GM12892 (cell line): ENCODE data around the gene PTCD3. TPM values are rescaled to one million over a fixed set of nuclear protein-coding genes. Genes with fewer than 3 reads are reported as not detected.

Source experiments
- DNase-seq: peaks from one replicate; pipeline ENCODE4 v3.0.0; 2011; ENCODE audit not compliant: insufficient read length
- FAIRE-seq: peaks from 2 replicates; lab custom pipeline; 2011; peaks lifted over from hg19 to GRCh38; lab: Jason Lieb, UNC
- POLR2A ChIP-seq: IDR thresholded peaks from 2 replicates; pipeline ENCODE4 v1.6.1; 2011; ENCODE audit warnings: low read depth, low read length, control low read depth
- POLR2AphosphoS5 ChIP-seq: IDR thresholded peaks from 2 replicates; pipeline ENCODE4 v1.6.1; 2011; ENCODE audit warnings: low read depth, low read length, control low read depth
- TAF1 ChIP-seq: IDR thresholded peaks from 2 replicates; pipeline ENCODE4 v1.6.1; 2011; ENCODE audit warnings: low read depth, mild to moderate bottlenecking, control low read depth, low read length, borderline replicate concordance
- polyA plus RNA-seq: library from polyadenylated mRNA; unstranded; fragments of >200 nt; gene quantifications from one replicate; pipeline ENCODE4 v1.2.1, GENCODE V29; 2012; ENCODE audit warnings: missing spikeins, inconsistent platforms; ENCODE audit not compliant: missing spikeins

Gene PTCD3
- 91.4 TPM for polyA plus RNA-seq

DNA sequence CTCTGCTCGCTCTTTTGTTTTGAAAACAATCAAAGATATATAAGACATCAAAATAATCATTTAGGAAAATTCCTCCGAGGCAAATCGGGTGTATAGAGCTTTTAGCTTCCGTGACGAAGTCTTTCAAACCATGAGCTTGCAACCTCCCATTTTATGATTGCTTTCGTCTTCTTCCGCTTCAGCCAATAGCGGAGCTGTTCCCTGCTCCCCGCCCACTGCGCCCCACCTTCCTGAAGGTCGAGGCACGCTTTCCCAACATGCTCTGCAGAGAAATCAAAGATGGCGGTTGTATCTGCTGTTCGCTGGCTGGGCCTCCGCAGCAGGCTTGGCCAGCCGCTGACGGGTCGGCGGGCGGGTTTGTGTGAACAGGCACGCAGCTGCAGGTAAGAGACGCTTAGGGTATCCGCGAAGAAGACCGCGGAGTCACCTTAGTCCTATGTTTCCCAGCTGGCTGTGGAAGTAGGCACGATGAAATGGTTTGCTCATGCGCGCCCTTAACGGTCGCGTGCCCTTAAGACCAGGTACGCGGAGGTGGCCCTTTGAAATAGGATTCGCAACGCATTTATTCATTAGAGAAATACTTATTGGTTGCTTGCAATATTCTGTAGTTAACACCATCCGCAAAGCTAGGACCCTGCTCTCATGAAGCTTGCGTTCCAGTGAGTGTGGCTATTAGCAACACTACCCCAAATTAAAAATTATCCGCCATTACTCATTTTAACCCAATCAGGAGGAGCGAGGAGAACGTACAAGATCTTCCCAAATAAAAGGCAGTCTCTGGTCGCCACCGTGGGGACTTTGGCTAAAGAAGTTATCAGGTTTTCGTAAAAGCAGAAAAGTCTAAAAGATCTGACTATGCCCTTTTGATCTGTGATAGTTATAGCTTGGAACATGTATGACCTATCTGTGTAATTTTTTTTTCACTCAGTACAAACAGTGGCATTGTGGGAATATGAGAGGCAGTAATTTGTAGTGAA is at the start of gene PTCD3:
PTCD3 (plus strand) TSS at position 267 of the 977 bp plus-strand sequence; CDS start at position 280, 13 bp downstream.
- FAIRE-seq (peak; percentile 95), DNase-seq (peak; percentile 77)
- TF ChIP-seq POLR2AphosphoS5: peak; percentile 97
- TF ChIP-seq POLR2A: peak; percentile 96
- TF ChIP-seq TAF1: peak; percentile 96

DNA sequence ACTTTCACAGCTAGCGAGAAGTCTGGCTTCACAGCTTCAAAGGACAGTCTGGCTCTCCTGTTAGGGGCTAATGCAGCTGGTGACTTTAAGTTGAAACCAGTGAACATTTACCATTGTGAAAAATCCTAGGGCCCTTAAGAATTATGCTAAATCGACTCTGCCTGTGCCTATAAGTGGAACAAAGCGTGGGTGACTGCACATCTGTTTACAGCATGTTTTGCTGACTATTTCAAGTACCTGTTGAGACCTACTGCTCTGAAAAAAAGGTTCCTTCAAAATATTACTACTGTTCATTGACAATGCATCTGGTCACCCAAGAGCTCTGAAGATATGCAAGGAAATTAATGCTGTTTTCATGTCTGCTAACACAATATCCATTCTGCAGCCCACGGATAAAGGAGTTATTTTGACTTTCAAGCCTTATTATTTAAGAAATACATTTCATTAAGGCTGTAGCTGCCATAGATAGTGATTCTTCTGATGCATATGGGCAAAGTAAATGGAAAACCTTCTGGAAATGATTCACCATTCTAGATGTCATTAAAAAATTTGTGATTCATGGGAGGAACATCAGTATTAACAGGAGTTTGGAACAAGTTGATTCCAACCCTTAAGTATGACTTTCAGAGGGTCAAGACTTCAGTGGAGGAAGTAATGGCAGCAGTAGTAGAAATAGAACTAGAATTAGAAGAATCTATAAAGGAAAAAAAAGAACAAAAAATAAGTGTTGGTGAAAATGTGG is 49.3 kb upstream of the PTCD3 start:
- no peak for DNase-seq
- no peak for TF ChIP-seq TAF1
- TF ChIP-seq POLR2A: no peak
- TF ChIP-seq POLR2AphosphoS5: no peak
- FAIRE-seq: no peak

DNA sequence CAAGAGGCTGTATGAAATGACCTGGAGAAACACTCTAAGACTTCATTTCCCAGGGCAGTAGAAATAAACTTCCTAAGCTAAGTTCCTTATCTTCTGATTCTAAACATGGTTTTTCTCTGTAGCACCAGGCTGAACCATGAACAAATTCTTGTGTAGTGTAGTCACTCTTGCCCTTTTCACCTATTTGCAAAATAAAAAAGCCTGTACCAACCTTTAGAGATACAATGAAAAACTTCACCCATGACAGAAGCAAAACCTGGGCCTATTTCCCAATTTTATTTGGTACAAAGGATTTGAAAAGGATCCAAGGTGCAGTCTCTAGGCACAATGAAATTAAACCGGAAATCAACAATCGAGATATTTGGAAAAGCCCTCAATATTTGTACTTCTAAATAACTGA is 44.0 kb upstream of the PTCD3 start:
- DNase-seq (no peak), FAIRE-seq (no peak)
- TF ChIP-seq POLR2AphosphoS5 (no peak), TAF1 (no peak), POLR2A (no peak)

DNA sequence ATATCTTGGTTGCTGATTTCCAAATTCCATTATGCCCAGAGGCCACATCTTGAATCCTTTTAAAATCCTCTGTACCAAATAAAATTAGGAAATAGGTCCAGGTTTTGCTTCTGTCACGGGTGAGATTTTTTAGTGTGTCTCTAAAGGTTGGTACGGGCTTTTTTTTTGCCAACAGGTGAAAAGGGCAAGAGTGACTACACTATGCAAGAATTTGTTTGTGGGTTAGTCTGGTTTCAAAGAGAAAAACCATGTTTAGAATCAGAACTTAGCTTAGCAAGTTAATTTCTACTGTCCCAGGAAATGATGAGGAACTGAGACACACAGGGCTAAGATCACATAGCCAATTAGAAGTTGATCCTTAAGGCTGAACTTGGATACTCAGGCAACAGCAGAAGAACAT is 42.0 kb upstream of the PTCD3 start:
- TF ChIP-seq POLR2AphosphoS5 (no peak), TAF1 (no peak), POLR2A (no peak)
- FAIRE-seq: peak; percentile 21
- DNase-seq: no peak

DNA sequence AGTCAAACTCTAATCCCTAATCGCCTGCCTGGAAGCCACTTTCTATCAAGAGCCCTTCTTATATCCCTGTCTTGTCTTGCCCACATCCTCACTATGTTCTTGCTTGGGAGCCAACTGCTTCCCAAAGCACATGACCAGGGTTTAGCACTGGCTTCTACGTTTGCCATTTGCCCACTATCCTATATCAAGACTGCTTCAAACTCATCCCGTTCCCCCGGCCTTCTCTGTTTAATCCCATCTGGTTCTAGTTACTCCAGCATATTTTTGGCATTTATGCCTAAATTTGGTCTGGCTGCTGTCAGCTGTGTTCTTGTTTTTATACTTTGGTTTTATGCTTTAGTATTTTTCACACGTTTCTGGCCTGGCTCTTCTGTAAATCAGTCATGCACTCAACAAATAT is 40.5 kb upstream of the PTCD3 start:
- no peak for DNase-seq
- FAIRE-seq: no peak

DNA sequence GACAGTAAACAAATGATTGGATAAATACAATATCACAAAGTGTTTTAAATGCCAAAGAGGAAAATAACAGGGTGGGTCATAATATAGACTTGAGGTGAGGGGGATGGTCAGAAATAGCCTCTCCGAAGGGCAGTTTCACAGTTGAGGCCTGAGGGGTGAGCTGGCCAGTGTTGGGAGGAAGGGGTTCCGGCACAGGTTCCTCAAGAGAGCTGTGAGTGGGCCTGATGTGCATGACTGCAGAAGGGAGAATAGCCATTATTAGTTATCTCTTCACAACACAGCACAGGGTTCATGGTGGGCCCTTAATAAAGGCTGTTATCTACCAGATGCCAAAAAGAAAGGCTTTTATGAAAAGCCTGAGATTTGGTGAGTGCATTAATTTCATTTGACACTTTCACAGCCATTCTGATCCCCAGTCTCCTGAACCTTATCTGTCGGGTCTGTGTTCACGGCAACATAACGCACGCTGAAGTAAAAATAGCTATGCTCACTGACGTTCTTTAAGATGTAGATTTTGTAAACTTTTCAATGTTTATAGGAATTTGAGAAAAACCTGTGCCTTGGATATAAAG is 39.9 kb upstream of the PTCD3 start:
- FAIRE-seq (no peak), DNase-seq (no peak)
- TF ChIP-seq POLR2AphosphoS5 (no peak), TAF1 (no peak), POLR2A (no peak)

More for the DNA sequence above, 40.5 kb upstream of the PTCD3 start:
- TF ChIP-seq POLR2AphosphoS5 (no peak), POLR2A (no peak), TAF1 (no peak)

DNA sequence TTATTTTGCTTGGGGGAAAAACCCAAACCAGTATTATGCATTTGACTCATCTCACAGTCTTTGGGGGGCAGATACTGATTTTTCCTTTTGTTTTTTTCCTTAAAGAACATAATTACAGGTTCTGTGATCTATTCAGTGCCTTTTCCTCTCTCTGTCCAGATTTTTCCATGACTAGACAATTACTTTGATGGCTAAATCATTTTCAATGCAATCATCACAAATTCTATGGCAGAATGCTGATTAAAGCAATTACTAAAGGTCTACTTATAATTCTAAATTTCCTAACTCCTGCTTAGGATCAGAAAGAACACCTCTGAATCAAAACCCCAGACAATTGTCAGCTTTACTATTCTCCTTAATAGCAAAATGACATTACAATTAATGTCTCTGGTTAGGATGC is 39.1 kb upstream of the PTCD3 start:
- no peak for FAIRE-seq
- no peak for DNase-seq
- no peak for TF ChIP-seq POLR2AphosphoS5
- no peak for TF ChIP-seq TAF1
- no peak for TF ChIP-seq POLR2A

DNA sequence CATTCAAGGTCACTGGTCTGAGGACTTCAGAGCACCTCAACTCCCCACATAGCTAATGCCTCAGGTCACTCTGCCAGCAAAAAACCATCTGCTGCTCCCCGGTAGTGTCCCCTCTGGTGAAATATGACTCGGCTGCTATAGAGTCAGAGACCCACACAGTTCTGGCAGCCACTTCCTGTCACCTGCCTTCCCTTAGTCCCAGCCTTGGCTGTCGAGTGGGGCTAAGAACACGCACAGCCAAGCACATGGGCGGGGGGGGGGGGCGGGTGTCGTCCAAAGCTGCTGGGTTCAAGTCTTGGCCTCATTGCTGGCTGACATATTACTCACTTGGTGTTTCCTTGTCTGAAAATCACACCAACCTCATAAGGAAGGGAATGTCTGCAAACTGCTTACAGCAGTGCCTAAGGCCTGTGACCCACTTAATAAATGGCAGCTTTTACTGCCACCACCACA is 37.9 kb upstream of the PTCD3 start:
- TF ChIP-seq POLR2AphosphoS5 (no peak), POLR2A (no peak), TAF1 (no peak)
- no peak for FAIRE-seq
- no peak for DNase-seq

DNA sequence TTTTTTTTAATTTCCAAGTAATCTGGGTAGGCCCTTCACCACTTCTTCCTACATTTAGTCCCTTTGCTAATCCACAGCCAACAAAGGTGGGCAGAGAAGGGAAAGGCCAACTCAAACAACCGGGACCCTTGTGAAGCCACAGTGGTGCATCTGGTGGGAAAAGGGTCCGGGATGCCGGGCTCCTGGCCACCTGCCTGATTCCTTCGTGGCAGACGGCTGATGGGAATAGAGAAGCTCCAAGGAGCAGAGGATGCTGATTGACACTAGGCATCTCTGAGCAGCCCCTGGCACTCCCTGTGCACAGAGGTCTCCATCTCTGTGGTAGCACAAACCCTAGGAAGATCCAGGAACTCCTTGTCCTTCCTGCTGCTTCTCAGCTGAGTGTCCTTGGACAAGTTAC is 37.4 kb upstream of the PTCD3 start:
- TF ChIP-seq POLR2A: no peak
- no peak for TF ChIP-seq TAF1
- no peak for TF ChIP-seq POLR2AphosphoS5
- DNase-seq: no peak
- no peak for FAIRE-seq

DNA sequence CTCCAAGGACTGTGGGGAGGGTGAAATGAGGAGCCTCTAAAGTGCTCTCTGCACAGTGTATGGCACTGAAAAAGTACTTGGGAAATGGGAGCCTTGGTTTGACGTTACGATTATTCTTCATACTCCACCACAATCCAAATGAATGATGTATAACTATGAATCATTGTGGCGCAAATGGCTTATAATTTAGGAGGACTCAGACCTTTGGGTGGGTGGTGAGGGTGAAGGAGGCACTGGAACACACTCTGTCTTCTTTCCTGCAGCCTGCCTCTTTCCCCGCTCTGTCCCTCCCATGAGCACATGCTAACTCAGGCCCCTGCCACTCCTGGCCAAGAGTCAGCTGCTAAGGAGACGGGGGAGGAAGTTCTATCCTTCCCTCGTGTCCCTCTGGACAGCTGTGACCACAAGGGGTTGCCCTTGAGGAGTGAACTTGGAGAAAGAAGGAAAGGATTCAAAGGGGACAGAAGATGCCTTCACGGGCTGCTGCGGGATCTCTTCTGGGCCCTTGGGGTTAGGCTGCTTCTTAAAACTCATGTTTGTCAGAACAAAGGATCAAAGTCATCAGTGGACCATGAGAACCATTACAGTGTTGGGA is 36.8 kb upstream of the PTCD3 start:
- no peak for FAIRE-seq
- DNase-seq: no peak
- TF ChIP-seq POLR2A: no peak
- TF ChIP-seq POLR2AphosphoS5: no peak
- TF ChIP-seq TAF1: no peak

DNA sequence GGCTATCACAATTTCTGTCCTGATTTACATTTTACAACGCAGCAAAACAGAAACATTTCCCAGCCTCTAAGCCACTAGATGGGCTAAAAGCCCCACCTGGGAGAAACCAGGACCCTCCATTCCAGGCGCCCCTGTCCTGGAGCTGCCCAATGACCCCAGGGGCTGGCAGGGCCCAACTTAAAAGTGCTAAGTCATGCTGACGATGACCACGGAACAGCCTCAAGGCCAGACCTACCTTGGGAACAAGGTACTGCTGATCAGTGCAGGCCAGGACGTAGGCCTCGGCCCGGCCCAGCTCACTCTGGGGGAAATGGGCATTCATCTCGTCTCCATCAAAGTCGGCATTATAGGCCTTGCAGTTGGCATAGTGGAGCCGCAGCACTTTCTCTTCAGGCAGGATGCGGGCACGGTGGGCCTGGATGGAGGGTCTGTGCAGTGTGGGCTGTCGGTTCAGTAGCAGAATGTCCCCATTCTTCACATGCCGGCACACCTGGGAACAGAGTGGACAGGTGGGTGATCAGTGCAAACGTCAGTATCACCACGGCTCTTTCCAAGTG is 36.2 kb upstream of the PTCD3 start:
- TF ChIP-seq POLR2A: no peak
- no peak for TF ChIP-seq POLR2AphosphoS5
- FAIRE-seq: no peak

More for the DNA sequence above, 36.2 kb upstream of the PTCD3 start:
- no peak for DNase-seq
